ENCODE measurements around the gene DHRS7B.
"Not testable (repeated sequence)": the region's sequence is repeated elsewhere in the genome, so short reads cannot be mapped to it uniquely, and the experiment has no call there.

Gene DHRS7B

GRCh38 chr17:21185061-21185460 is 58.3 kb downstream of the DHRS7B start:
- no peak for DNase-seq

GRCh38 chr17:21186399-21187187 is 59.8 kb downstream of the DHRS7B start:
- no peak for DNase-seq

GRCh38 chr17:21189361-21189760 is 62.6 kb downstream of the DHRS7B start:
- no peak for DNase-seq

- DNase-seq: no peak
These were observed 63.3 kb downstream of the DHRS7B start for GRCh38 chr17:21190078-21190477.

GRCh38 chr17:21191698-21192097 is 64.9 kb downstream of the DHRS7B start:
- DNase-seq: no peak

- not testable (repeated sequence) for DNase-seq
These were observed 65.7 kb downstream of the DHRS7B start for GRCh38 chr17:21192414-21192813.

GRCh38 chr17:21193031-21193430 is 66.3 kb downstream of the DHRS7B start:
- no peak for DNase-seq

- DNase-seq: no peak
These were observed 67.5 kb downstream of the DHRS7B start for GRCh38 chr17:21194226-21194625.

GRCh38 chr17:21194703-21195102 is 67.9 kb downstream of the DHRS7B start:
- DNase-seq: no peak

GRCh38 chr17:21196126-21196525 is 69.4 kb downstream of the DHRS7B start:
- DNase-seq: no peak

GRCh38 chr17:21198411-21198810 is 71.6 kb downstream of the DHRS7B start:
- no peak for DNase-seq

GRCh38 chr17:21199311-21199710 is 72.5 kb downstream of the DHRS7B start:
- DNase-seq: no peak

GRCh38 chr17:21199856-21200255 is 73.1 kb downstream of the DHRS7B start:
- no peak for DNase-seq

- DNase-seq: no peak
These were observed 74.0 kb downstream of the DHRS7B start for GRCh38 chr17:21200590-21201297.

GRCh38 chr17:21201298-21201595 is 74.5 kb downstream of the DHRS7B start:
- DNase-seq: no peak

- DNase-seq: no peak
These were observed 75.1 kb downstream of the DHRS7B start for GRCh38 chr17:21201874-21202273.

GRCh38 chr17:21202512-21202911 is 75.7 kb downstream of the DHRS7B start:
- no peak for DNase-seq

- no peak for DNase-seq
These were observed 78.2 kb downstream of the DHRS7B start for GRCh38 chr17:21204935-21205334.

GRCh38 chr17:21208352-21208751 is 81.6 kb downstream of the DHRS7B start:
- no peak for DNase-seq

GRCh38 chr17:21209511-21210175 is 82.9 kb downstream of the DHRS7B start:
- no peak for DNase-seq

- DNase-seq: no peak
These were observed 83.8 kb downstream of the DHRS7B start for GRCh38 chr17:21210411-21211076.

GRCh38 chr17:21211825-21212479 is 85.2 kb downstream of the DHRS7B start:
- no peak for DNase-seq
